ENCODE measurements around the gene HSPA12B. TPM values are rescaled to one million over a fixed set of nuclear protein-coding genes. Genes with fewer than 3 reads are reported as not detected.

The HSPA12B gene
- total RNA-seq, 1 donor from 2014 or later: 64.8 TPM

DNA sequence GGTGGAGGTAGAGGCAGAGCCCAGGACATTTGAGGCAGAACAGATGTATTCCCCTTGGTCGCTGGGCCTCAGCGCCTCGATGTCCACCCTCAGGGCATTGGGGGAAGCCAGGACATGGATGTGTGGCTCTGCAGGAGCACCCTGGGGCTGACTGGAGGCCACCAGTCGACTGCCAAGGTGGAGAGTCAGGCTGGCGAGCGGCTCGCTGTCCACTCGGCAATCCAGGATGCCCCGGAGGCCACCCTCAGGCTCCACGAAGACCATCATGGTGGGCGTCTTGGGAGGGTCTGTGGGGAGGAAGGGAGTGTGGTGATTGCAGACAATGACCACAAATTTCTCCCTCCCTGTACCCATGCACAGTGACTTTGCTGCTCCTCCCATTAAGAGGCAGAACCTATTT is 42.5 kb upstream of the HSPA12B start:
- peaks cover 8 to 11% of the 10 kb centered on the region in 2 donors for H3K4me1 ChIP-seq
- H3K27ac ChIP-seq: no peak overlapping the region
- H3K9me3 ChIP-seq: no peaks in the 10 kb centered on the region
- no peaks in the 10 kb centered on the region for H3K27me3 ChIP-seq
- intact Hi-C loops (cut with DNase I): loop anchor here (10.0 kb wide), 3 partner anchors 215 to 395 kb away; partner anchors contain the start of genes ATRN and RNF24
- TF ChIP-seq, protein P1, sequence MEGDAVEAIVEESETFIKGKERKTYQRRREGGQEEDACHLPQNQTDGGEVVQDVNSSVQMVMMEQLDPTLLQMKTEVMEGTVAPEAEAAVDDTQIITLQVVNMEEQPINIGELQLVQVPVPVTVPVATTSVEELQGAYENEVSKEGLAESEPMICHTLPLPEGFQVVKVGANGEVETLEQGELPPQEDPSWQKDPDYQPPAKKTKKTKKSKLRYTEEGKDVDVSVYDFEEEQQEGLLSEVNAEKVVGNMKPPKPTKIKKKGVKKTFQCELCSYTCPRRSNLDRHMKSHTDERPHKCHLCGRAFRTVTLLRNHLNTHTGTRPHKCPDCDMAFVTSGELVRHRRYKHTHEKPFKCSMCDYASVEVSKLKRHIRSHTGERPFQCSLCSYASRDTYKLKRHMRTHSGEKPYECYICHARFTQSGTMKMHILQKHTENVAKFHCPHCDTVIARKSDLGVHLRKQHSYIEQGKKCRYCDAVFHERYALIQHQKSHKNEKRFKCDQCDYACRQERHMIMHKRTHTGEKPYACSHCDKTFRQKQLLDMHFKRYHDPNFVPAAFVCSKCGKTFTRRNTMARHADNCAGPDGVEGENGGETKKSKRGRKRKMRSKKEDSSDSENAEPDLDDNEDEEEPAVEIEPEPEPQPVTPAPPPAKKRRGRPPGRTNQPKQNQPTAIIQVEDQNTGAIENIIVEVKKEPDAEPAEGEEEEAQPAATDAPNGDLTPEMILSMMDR (IDR thresholded peaks at IDR 0.05): no peak
- H3K36me3 ChIP-seq: no peaks in the 10 kb centered on the region
- no peak overlapping the region for H3K4me3 ChIP-seq
- no peak for DNase-seq (ENCODE audit: low spot score in 2 of 2)

DNA sequence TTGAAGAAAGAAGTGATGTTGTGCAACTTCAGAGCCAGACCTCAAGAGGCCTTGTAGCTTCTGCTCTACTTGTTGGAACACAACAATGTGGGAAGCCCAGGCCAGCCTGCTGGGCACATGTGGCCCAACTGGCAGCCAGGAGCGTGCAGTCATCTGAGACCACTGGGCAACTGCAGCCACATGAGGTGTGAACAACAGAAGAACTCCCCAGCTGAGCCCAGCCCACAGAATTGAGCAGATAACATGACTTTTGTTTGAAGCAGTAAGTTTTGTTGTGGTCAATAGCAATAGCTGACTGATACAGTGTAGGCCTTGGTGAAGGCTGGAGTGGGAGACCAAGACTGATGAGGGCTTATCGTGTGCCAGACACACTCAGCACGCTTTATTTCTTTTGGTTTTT is 42.1 kb upstream of the HSPA12B start:
- TF ChIP-seq, protein P1 (IDR thresholded peaks at IDR 0.05): no peak
- peaks cover 8 to 11% of the 10 kb centered on the region in 2 donors for H3K4me1 ChIP-seq
- H3K4me3 ChIP-seq: no peak overlapping the region
- intact Hi-C loops (cut with DNase I): no loop called here
- H3K27me3 ChIP-seq: no peaks in the 10 kb centered on the region
- no peak for DNase-seq (ENCODE audit: low spot score in 2 of 2)
- no peaks in the 10 kb centered on the region for H3K9me3 ChIP-seq
- H3K27ac ChIP-seq: no peak overlapping the region
- no peaks in the 10 kb centered on the region for H3K36me3 ChIP-seq

DNA sequence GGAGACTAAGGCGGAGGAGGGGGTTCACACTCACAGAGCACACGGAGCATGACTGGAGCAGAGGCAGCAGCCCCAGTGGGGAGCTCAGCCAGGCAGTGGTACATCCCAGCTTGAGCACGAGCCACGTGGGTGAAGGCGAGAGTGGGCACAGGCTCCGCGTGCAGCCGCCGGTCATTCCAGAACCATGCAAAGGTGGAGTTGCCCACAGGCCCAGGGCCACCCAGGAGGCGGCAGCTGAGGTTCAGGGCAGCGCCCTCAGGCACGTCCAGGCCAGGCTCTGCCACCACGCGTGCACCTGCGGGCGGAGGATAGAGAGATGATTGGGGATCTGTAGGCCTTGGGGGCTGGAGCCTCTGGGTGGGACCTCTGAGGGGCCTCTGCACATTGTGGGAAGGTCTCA is 41.2 kb upstream of the HSPA12B start:
- Histone ChIP-seq H3K27ac (no peak overlapping the region), H3K9me3 (peaks cover 0 to 1% of the 10 kb centered on the region in 2 donors), H3K27me3 (no peaks in the 10 kb centered on the region), H3K36me3 (no peaks in the 10 kb centered on the region), H3K4me3 (no peak overlapping the region), H3K4me1 (peaks cover 8 to 10% of the 10 kb centered on the region in 2 donors)
- DNase-seq (ENCODE audit: low spot score in 2 of 2): no peak
- TF ChIP-seq, protein P1 (IDR thresholded peaks at IDR 0.05): no peak
- intact Hi-C loops (cut with DNase I): no loop called here

DNA sequence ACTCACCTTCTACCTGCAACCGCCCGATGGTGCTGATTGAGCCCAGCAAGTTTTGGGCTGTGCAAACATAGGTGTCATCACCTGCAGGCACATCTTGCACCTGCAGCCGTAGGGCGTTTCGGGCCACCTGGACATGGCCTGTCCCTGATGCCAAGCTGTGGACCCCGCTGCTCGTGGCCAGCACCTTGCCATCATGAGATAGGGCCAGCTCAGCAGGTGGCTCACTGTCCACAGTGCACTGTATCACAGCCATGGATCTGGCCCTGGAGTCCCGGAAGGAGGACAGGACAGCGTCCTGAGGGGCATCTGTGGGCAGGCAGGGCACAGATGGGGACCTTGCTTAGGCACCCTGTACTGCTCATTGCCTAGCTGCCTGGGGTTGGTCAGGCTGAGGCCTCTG is 40.6 kb upstream of the HSPA12B start:
- Histone ChIP-seq H3K27me3 (no peaks in the 10 kb centered on the region), H3K27ac (no peak overlapping the region), H3K4me3 (no peak overlapping the region), H3K9me3 (peaks cover 0 to 3% of the 10 kb centered on the region in 2 donors), H3K4me1 (peaks cover 4 to 7% of the 10 kb centered on the region in 2 donors), H3K36me3 (no peaks in the 10 kb centered on the region)
- intact Hi-C loops (cut with DNase I): no loop called here
- TF ChIP-seq, protein P1 (IDR thresholded peaks at IDR 0.05): no peak
- DNase-seq (ENCODE audit: low spot score in 2 of 2): no peak

DNA sequence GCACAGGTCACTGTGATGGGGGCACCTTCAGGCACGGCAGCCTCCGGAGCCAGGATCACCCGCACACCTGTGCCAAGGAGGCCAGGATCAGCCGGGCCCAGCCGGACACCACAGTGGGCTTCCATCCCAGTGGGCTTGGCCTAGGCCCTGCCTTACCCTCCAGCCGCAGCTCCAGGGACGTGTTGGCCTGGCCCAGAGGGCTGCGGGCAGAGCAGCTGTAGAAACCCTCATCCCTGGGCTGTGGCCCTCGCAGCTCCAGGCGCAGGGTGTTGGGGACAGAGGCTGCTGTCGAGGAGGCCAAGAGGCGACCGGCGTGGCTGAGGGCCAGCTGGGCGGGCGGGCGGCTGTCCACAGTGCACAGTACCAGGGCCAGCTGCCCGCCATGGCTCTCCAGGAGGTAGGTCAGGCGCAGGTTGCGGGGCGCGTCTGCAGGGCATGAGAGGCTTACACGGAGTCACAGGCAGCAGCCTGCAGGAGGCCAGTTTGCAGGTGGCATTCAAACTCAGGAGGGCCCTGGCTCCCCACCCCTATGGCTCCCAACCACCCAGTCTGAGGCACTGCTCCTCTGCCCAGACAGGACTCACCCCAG is 39.7 kb upstream of the HSPA12B start:
- intact Hi-C loops (cut with DNase I): no loop called here
- H3K36me3 ChIP-seq: no peaks in the 10 kb centered on the region

More for the DNA sequence above, 39.7 kb upstream of the HSPA12B start:
- Histone ChIP-seq H3K4me1 (no peaks in the 10 kb centered on the region), H3K27ac (no peak overlapping the region), H3K27me3 (no peaks in the 10 kb centered on the region), H3K9me3 (peaks cover 0 to 3% of the 10 kb centered on the region in 2 donors), H3K4me3 (no peak overlapping the region)
- TF ChIP-seq, protein P1 (IDR thresholded peaks at IDR 0.05): no peak
- DNase-seq (ENCODE audit: low spot score in 2 of 2): no peak
